GM19395 (cell line): Measurements from ENCODE around the gene TMED10.

ENCODE experiments used
- ATAC-seq: cut with Tn5 transposase; IDR thresholded peaks from one replicate; pipeline ENCODE4 v1.9.1; 2021; ENCODE audit warnings: mild to moderate bottlenecking, moderate library complexity; ENCODE audit not compliant: unreplicated experiment

The TMED10 gene

DNA sequence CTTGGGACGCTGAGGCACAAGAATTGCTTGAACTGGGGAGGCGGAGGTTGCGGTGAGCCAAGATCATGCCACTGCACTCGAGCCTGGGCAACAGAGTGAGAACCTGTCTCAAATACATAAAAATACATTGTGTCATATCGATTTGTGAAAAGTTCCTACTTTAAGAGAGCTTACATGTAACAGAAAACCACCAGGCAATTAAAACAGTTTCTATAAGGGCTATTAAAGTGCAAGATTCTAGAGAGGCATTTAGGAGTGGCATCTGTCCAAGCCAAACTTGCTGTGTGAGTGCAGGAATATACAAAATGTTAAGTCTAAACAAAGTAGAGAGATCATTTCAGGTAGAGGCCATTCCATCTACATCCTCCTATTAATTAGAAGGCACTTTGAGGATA lies 47.8 kb downstream of the TMED10 start:
- no peak for ATAC-seq

DNA sequence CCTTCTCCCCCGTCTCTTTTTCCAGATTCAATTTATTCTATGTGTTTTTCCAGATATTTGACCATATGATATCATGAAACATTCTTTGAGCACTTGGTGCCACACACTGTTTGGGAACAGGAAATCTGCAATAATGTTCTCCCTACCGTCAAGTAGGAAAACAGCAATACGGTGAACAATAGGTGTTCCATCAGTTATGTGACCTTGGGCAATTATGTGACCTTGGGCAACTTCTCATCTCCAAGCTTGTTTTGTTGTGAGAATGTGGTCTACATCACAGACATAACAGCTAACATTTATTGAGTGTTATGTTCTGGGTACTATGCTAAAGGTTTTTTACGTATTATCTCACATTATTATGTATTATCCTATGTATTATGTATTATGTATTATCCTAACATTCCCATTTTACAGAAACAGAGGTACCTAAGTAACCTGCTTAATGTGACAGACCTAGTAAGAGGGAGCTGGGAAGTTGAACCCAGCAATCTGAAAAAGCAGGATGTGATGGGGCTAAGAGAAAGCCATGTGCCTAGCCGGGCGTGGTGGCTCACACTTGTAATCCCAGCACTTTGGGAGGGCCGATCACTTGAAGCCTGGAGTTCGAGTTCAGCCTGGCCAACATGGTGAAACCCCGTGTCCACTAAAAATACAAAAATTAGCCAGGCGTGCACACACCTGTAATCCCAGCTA lies 48.4 kb downstream of the TMED10 start:
- no peak for ATAC-seq

GRCh38 chr14:75127474-75127820 lies 49.0 kb downstream of the TMED10 start:
- ATAC-seq = peak; percentile 14

DNA sequence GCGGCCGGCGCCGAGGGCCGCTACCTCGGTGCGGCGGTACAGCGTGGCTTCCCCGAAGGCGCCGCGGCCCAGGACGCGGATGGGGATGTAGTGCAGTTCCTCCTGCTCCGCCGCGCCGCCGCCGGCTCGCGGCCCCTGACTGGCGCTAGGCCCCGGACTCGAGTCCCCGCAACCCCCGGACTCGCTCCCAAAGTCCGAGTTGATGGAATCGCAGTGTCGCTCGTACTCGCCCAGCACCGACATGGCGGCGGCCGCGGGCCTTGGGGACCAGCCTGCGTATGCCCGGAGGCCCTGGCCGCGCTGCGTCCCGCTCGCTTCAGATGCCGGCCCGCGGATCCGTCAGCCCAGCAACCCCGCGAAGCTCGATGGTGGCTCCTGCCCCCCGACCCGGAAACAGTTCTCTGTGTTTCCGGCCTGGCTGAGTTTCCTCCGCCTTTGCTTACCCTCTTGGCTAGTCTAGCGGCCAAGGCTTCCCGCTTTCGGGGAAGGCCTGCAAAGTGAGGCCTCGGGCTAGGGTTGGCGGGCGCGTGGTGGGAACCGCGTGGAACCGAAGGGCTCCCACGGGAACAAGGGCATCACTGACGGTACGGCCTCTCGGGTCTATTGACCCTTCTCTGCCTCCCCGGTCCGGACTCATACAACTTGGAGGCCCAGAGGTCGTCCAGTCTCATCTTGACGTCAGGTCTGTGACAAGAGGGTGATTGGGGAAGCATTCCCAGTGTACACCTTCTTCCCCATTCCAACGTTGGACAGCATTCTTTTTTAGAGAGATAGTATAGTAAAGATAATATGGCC lies 49.5 kb downstream of the TMED10 start, which contains the start of gene NEK9:
Gene NEK9 (minus strand): TSS at position 370 of the 795 bp plus-strand sequence. CDS start 127 bp downstream, at position 243.
- peak; percentile 89 for ATAC-seq

DNA sequence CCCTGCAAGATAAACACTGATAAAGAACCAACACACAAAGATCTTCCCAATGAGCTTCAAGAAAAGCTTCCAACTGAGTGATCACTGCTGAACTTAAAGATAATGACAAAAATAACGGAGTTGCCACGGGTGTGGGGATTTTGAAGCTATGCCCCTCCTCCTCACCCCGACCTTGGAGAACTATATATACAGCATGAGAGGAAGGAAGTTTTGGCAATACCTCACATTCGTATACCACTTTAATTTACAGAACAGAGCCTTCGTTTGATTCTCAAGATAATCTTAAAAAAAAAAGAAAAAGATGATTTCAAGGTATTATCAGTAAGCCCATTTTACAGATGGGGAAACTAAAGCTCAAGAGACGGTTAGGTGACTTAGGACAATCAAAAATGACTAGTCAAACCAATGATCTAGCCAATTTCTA lies 50.3 kb downstream of the TMED10 start:
- ATAC-seq = no peak

DNA sequence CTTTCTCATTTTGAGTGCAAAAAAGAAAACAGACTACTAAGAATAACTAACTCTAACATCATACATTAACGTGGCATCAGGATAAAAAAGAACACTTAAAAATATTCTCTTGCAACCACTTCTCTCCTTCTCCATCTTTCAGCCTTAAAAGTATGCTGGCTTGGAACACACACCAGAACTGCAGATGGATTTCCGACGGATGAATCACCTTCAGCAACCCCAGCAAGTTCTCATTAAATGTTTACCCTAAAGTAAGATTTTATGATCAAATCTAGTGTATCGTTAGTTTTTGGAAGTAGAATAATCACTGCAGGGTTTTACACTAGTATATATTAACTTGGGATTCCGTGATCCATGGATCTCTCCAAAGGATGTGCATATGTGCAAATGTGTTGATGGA lies 50.8 kb downstream of the TMED10 start:
- ATAC-seq = no peak

DNA sequence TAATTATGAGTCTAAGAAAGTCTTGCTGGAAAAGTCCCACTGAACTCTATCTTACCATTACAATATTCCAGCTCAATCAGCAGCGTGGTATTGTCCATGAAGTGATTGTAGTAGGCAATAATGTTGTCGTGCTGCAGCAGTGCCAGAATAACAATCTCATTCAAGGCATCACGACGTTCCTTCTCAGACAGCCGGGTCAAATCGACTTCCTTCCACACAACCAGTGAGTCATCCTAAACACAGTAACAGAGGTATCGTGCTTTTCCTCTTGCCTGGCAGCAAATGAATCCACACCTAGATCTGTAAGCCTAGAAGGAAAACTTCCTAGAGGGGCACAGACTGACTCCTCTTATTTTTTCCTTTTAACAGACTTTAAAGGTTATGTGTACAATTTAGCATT lies 52.4 kb downstream of the TMED10 start:
- ATAC-seq = no peak

DNA sequence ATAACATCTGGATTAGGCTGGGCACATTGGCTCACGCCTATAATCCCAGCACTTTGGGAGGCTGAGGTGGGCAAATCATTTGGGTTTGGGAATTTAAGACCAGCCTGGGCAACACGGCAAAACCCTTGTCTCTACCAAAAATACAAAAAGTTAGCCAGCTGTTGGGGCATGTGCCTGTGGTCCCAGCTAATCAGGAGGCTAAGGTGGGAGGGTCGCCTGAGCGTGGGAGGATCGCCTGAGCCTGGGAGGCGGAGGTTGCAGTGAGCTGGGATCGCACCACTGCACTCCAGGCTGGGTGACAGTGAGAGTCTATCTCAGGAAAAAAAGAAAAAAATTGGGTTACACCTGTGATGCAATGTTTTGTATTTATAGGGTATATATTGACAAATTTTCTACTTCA lies 54.9 kb downstream of the TMED10 start:
- no peak for ATAC-seq

DNA sequence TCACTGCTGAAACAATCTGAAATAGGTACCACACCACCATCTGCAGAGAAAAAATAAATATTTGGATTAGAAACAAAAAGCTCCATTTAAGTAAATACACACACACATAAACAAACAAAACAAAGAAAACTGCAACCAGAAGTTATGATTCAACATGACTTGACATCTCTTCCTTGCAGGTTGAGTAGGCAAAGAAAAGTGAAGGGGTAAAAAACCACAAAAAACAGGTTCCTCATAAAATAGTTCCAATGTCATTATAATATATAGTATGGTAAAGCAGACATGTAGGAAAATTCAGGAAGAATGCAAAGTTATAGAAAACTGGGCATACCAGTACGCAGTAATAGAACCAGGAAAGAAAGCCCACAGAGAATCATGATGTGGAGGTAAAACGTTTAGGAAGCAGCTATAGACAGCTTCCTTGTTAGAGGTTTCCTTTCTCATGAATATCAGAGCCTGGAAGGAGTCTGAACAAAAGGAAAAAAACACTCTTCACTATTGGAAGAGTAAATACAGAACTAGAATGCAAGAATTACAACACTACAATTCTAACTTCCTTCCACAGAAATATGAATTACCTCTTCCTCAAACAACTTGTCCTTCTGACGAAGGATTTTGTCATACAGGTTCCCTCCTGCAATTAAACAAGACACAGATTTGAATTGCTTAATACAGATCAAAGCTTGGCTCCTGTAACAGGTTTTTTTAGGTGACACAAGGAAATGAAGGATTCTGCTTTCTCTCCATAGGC lies 55.7 kb downstream of the TMED10 start:
- no peak for ATAC-seq

GRCh38 chr14:75119056-75119455 lies 57.4 kb downstream of the TMED10 start:
- ATAC-seq = no peak

- ATAC-seq = no peak
These were observed 62.4 kb downstream of the TMED10 start for GRCh38 chr14:75113932-75114539.

- ATAC-seq = no peak
These were observed 66.5 kb downstream of the TMED10 start for GRCh38 chr14:75109877-75110276.

DNA sequence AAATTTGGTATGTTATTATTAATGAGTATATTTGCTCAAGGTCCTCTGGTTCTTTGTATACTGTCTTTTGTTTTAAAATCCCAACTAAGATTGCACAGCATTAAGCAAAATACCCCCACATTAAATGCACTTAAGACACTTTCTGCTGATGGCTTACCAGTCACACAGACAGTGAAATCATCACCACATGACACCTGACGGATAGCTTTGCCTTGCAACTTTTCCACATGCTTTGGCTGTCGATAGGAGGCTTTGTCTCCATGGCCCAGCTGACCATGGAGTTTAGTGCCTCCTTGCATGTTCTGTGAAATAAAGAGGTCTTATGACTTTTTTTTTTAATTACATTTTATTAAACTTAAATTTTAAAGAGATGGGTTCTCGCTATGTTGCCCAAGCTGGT lies 69.2 kb downstream of the TMED10 start:
- no peak for ATAC-seq

- ATAC-seq = no peak
These were observed 74.9 kb downstream of the TMED10 start for GRCh38 chr14:75101491-75101890.

DNA sequence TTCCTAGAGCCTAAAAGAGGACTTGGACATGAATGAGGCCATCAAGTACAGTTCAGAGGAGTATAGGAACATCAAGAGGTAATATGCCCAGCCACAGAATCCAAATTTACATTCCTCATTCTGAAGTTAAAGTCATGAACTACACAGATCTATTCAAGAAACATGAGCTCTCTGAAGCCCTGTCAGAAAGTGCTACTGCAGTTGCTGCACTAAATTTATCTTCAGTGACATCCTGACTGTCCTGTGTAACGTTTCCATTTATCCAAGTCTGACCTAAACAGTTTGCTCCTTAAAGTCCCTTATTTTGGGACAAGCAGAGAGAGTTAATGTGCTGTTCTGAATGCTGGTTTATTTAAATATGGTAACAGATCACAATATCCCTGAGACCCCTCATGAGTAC lies 77.7 kb downstream of the TMED10 start:
- no peak for ATAC-seq

- no peak for ATAC-seq
These were observed 78.2 kb downstream of the TMED10 start for GRCh38 chr14:75098212-75098611.

GRCh38 chr14:75096959-75097358 lies 79.5 kb downstream of the TMED10 start:
- ATAC-seq = no peak

DNA sequence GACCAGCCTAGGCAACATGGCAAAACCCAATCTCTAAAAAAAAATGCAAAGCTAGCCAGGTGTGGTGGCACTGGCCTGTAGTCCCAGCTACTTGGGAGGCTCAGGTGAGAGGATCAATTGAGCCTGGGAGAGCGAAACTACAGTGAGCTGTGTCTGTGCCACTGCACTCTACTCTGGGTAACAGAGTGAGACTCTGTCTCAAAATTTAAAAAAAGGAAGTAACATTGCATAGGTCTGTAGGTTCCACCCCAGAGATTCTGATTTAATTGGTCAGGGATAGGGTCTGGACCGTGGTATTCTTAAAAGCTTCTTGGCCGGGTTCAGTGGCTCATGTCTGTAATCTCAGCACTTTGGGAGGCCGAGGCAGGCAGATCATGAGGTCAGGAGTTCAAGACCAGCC lies 80.7 kb downstream of the TMED10 start:
- ATAC-seq = no peak

DNA sequence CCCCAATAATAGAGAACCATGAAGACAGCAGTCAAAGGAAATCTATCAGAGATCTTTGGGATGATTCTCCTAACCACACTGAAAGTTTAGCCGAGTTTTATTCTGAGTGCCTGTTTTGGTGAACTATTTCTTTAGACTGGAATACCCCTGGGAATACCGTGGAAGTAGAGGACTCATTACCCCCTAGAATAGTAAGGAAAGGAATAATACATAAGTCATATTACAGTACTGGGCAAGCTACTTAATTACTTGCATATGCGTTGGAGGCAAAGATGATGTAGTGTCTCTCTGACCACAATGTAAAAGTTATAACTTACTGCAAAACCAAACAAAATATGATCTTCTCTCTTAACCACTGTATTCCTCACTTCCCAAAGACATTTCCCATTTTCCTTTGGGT lies 81.5 kb downstream of the TMED10 start:
- no peak for ATAC-seq

DNA sequence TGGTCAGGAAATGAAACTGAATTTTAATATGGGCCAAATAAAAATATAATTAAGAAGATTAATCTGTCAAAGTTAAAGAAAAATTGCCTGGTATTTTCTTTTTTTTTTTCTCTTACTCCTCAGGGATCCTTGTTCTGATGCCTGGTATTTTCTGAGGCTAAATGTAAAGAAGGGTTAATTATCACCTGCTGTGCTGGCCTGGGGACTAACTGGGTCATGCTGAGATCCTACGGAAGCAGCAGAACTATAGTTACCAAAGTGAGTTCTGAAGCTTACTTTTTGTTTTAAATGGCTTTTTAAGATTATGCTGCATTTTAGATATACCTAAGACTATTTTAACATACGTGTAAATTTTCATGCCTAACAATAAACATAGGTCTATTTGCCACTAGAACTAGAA lies 83.7 kb downstream of the TMED10 start:
- ATAC-seq = no peak

DNA sequence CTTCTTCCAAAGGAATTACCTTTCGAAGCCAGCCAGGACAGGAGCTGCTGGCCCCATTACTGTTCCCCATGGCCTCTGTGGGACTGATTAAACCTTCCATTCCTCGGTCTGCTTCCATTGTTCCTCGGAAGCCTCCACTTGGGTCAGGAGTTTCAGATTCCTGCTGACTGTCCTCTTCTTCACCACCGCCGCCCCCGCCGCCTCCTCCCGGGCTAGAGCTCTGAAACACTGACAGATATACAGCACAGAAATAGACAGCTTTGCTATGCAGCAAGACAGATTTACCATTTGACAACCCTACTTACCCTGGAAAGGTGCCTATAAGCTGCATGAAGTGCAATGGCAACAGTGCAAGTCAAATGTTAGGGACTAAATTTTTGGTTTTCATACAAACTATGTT lies 85.2 kb downstream of the TMED10 start:
- no peak for ATAC-seq
